Prostate gland (tissue), 2 donors: Measurements from ENCODE around the gene MAP4. TPM values are rescaled to one million over a fixed set of nuclear protein-coding genes. Genes with fewer than 3 reads are reported as not detected.

Experiments used
- DNase-seq: peaks from one replicate; pipeline ENCODE4 v3.0.0-alpha.2; 2019; ENCODE audit warnings: low spot score
- H3K27ac ChIP-seq, 2 donors: fragments of 200-600 bp; sonication (generic); 2 replicates each; pipeline ENCODE4 v1.5.1; 2017 to 2019
- H3K27me3 ChIP-seq: fragments of 200-600 bp; sonication (generic); replicated peaks from 2 replicates; pipeline ENCODE4 v1.5.1; 2019; ENCODE audit not compliant: insufficient read depth
- H3K36me3 ChIP-seq, 2 donors: fragments of 200-600 bp; sonication (generic); 1 replicate in 1 of 2; 2 replicates in 1 of 2; pipeline versions ENCODE4 v1.5.1 to v1.8.1; 2017 to 2019
- H3K4me1 ChIP-seq: fragments of 200-600 bp; sonication (generic); replicated peaks from 2 replicates; pipeline ENCODE4 v1.5.1; 2019
- H3K4me3 ChIP-seq, 2 donors: fragments of 200-600 bp; sonication (generic); 2 replicates each; pipeline ENCODE4 v1.5.1; 2017 to 2019
- H3K9me3 ChIP-seq: fragments of 200-600 bp; sonication (generic); 2 replicates; pipeline ENCODE4 v1.5.1; 2017
- CTCF ChIP-seq, 4 experiments: fragments of 200-600 bp in 2 of 4; fragments of 450-650 bp in 2 of 4; sonication (generic) in 2 of 4; IDR thresholded peaks; 1 replicate in 3 of 4; 2 replicates in 1 of 4; pipeline ENCODE4 v1.5.1; 2016 to 2019; ENCODE audit warnings: antibody characterized with exemption in 4 of 4, mild to moderate bottlenecking in 2 of 4, moderate library complexity in 2 of 4
- POLR2A ChIP-seq: fragments of 450-650 bp; IDR thresholded peaks from one replicate; pipeline ENCODE4 v1.6.1; 2016; ENCODE audit warnings: antibody characterized with exemption, mild to moderate bottlenecking
- POLR2AphosphoS5 ChIP-seq: sonication (generic); formaldehyde crosslinking; IDR thresholded peaks from one replicate; pipeline ENCODE4 v1.6.1; 2017; ENCODE audit warnings: antibody characterized with exemption
- WGBS: methylation state at CpG from one replicate; pipeline ENCODE4 v1.1.5; 2018; 5-methylcytosine and 5-hydroxymethylcytosine counted together
- intact Hi-C: fragments of 100-400 bp; cut with DNase I; formaldehyde crosslinking; loops from one replicate; pipeline ENCODE4 v1.14.2; 2022
- total RNA-seq, 2 donors: library from RNA; depleted of rRNA; stranded (reverse); fragments of >200 nt; gene quantifications; one replicate each; pipeline ENCODE4 v1.1.0, GENCODE V29; 2016

MAP4 gene
- total RNA-seq, 2 donors from 2014 or later: 74.3 to 230 TPM

- H3K36me3 ChIP-seq: no peaks in the 10 kb centered on the region
- intact Hi-C loops: no loop called here
- H3K4me3 ChIP-seq: no peak overlapping the region
- peak; percentile 7 for DNase-seq
- TF ChIP-seq CTCF (IDR thresholded peaks at IDR 0.05): no peak
- peak; percentile 37 for TF ChIP-seq POLR2AphosphoS5
- H3K27me3 ChIP-seq: no peaks in the 10 kb centered on the region
- H3K4me1 ChIP-seq: no peaks in the 10 kb centered on the region
- H3K27ac ChIP-seq: no peak overlapping the region
- no peaks in the 10 kb centered on the region for H3K9me3 ChIP-seq
- WGBS: 46% methylated on average over 4 of the region's 4 CpGs
Observed at GRCh38 chr3:47908744-47909143, 107.5 kb downstream of the MAP4 start.

GRCh38 chr3:47907784-47908183 is 108.4 kb downstream of the MAP4 start:
- no peak for DNase-seq
- no peaks in the 10 kb centered on the region for H3K4me1 ChIP-seq
- no peaks in the 10 kb centered on the region for H3K9me3 ChIP-seq
- no peaks in the 10 kb centered on the region for H3K36me3 ChIP-seq
- intact Hi-C loops: no loop called here
- no peak overlapping the region for H3K4me3 ChIP-seq
- H3K27ac ChIP-seq: no peak overlapping the region
- H3K27me3 ChIP-seq: no peaks in the 10 kb centered on the region
- TF ChIP-seq CTCF (IDR thresholded peaks at IDR 0.05): no peak
- no peak for TF ChIP-seq POLR2AphosphoS5
- no peak for TF ChIP-seq POLR2A

- Histone ChIP-seq H3K4me1 (no peaks in the 10 kb centered on the region), H3K36me3 (no peaks in the 10 kb centered on the region), H3K9me3 (no peaks in the 10 kb centered on the region), H3K4me3 (no peak overlapping the region), H3K27ac (no peak overlapping the region), H3K27me3 (no peaks in the 10 kb centered on the region)
- DNase-seq: no peak
- intact Hi-C loops: no loop called here
- TF ChIP-seq POLR2AphosphoS5 (no peak), POLR2A (no peak), CTCF (IDR thresholded peaks at IDR 0.05) (no peak)
Observed at GRCh38 chr3:47902746-47903145, 113.5 kb downstream of the MAP4 start.

- 79% methylated on average over 7 of the region's 7 CpGs for WGBS
- H3K9me3 ChIP-seq: no peaks in the 10 kb centered on the region
- no peaks in the 10 kb centered on the region for H3K36me3 ChIP-seq
- no peak overlapping the region for H3K27ac ChIP-seq
- no peaks in the 10 kb centered on the region for H3K27me3 ChIP-seq
- intact Hi-C loops: no loop called here
- TF ChIP-seq POLR2A: no peak
- no peak for TF ChIP-seq CTCF (IDR thresholded peaks at IDR 0.05)
- TF ChIP-seq POLR2AphosphoS5: no peak
- DNase-seq: no peak
- no peaks in the 10 kb centered on the region for H3K4me1 ChIP-seq
- H3K4me3 ChIP-seq: no peak overlapping the region
Observed at GRCh38 chr3:47901280-47901833, 114.9 kb downstream of the MAP4 start.

- TF ChIP-seq POLR2A (no peak), POLR2AphosphoS5 (no peak), CTCF (IDR thresholded peaks at IDR 0.05) (no peak)
- no peaks in the 10 kb centered on the region for H3K4me1 ChIP-seq
- 41% methylated on average over 3 of the region's 3 CpGs for WGBS
- H3K27ac ChIP-seq: no peak overlapping the region
- no peaks in the 10 kb centered on the region for H3K36me3 ChIP-seq
- DNase-seq: no peak
- H3K27me3 ChIP-seq: no peaks in the 10 kb centered on the region
- no peak overlapping the region for H3K4me3 ChIP-seq
- intact Hi-C loops: no loop called here
- H3K9me3 ChIP-seq: no peaks in the 10 kb centered on the region
Observed at GRCh38 chr3:47899495-47900108, 116.6 kb downstream of the MAP4 start.
